ENCODE measurements around the gene CEACAM16.

Gene CEACAM16

GRCh38 chr19:44689290-44690130 lies 9.4 kb upstream of the CEACAM16 start:
- no peak overlapping the region for H3K4me3 ChIP-seq (replicated peaks; ENCODE audit: insufficient read depth, low read length)
- no peak overlapping the region for H3K27ac ChIP-seq (replicated peaks)

GRCh38 chr19:44690131-44690440 lies 8.9 kb upstream of the CEACAM16 start:
- TF ChIP-seq CTCF (IDR thresholded peaks at IDR 0.05; ENCODE audit: insufficient read depth, low read length) (no peak), SPI1 (IDR thresholded peaks at IDR 0.05; ENCODE audit: borderline replicate concordance, low read depth) (no peak), POLR2AphosphoS5 (IDR thresholded peaks at IDR 0.05; ENCODE audit: low read depth) (no peak), REST (IDR thresholded peaks at IDR 0.05; ENCODE audit: insufficient replicate concordance, low read depth) (no peak), GABPA (IDR thresholded peaks at IDR 0.05; ENCODE audit: low read depth) (no peak)
- H3K27me3 ChIP-seq (ENCODE audit: insufficient read depth, poor library complexity, severe bottlenecking): no peaks in the 10 kb centered on the region
- no peak for DNase-seq (ENCODE audit: low read depth in 1 of 2, low spot score in 1 of 2)
- no peak overlapping the region for H3K4me3 ChIP-seq (replicated peaks; ENCODE audit: insufficient read depth, low read length)
- no peak overlapping the region for H3K27ac ChIP-seq (replicated peaks)

More at GRCh38 chr19:44689290-44690130, 9.4 kb upstream of the CEACAM16 start:
- DNase-seq (ENCODE audit: low read depth in 1 of 2, low spot score in 1 of 2): peak; percentile 36 to 67
- no peaks in the 10 kb centered on the region for H3K27me3 ChIP-seq (ENCODE audit: insufficient read depth, poor library complexity, severe bottlenecking)
- peak; percentile 97 for TF ChIP-seq CTCF (IDR thresholded peaks at IDR 0.05; ENCODE audit: insufficient read depth, low read length)
- TF ChIP-seq SPI1 (IDR thresholded peaks at IDR 0.05; ENCODE audit: borderline replicate concordance, low read depth): no peak
- no peak for TF ChIP-seq REST (IDR thresholded peaks at IDR 0.05; ENCODE audit: insufficient replicate concordance, low read depth)
- no peak for TF ChIP-seq POLR2AphosphoS5 (IDR thresholded peaks at IDR 0.05; ENCODE audit: low read depth)
- TF ChIP-seq GABPA (IDR thresholded peaks at IDR 0.05; ENCODE audit: low read depth): no peak

- Histone ChIP-seq H3K27ac (replicated peaks) (no peak overlapping the region), H3K4me3 (replicated peaks; ENCODE audit: insufficient read depth, low read length) (no peak overlapping the region), H3K27me3 (ENCODE audit: insufficient read depth, poor library complexity, severe bottlenecking) (no peaks in the 10 kb centered on the region)
- no peak for DNase-seq (ENCODE audit: low read depth in 1 of 2, low spot score in 1 of 2)
- TF ChIP-seq CTCF (IDR thresholded peaks at IDR 0.05; ENCODE audit: insufficient read depth, low read length) (no peak), REST (IDR thresholded peaks at IDR 0.05; ENCODE audit: insufficient replicate concordance, low read depth) (no peak), SPI1 (IDR thresholded peaks at IDR 0.05; ENCODE audit: borderline replicate concordance, low read depth) (no peak)
These were observed 6.6 kb upstream of the CEACAM16 start for GRCh38 chr19:44692379-44692721.
